Measurements from ENCODE around the gene TPRN. TPM values are rescaled to one million over a fixed set of nuclear protein-coding genes. Genes with fewer than 3 reads are reported as not detected.
A peak's percentile ranks its signal among the peaks of the same experiment; 100 is the strongest.

Gene TPRN
- total RNA-seq: 19.5 to 20.0 TPM (median 19.7 TPM) in 3 replicates
- long read RNA-seq, transcript TPRN-202 (4 exons, 2,661 nt): major isoform, 12 of 15 reads
- long read RNA-seq, partial matches to known transcripts: 1 of 15 reads
- long read RNA-seq, other reads (novel, unspliced or antisense): 2 of 15 reads

GRCh38 chr9:137200311-137201204 lies at the start of gene TPRN:
Gene TPRN (minus strand): TSS chr9:137200741. CDS start chr9:137200711, 30 bp downstream.
- Mint-ChIP-seq H3K27me3 (ENCODE audit: low read depth) (no peaks in the 10 kb centered on the region), H3K27ac (ENCODE audit: unreplicated experiment) (peak within 1 kb of the TSS; percentile 79), H3K4me3 (ENCODE audit: unreplicated experiment) (peak within 1 kb of the TSS; percentile 87), H3K36me3 (ENCODE audit: low read depth) (no peaks in the 10 kb centered on the region), H3K4me1 (ENCODE audit: low read depth) (peaks cover 60% of the 10 kb centered on the region), H3K9me3 (ENCODE audit: low read depth) (no peaks in the 10 kb centered on the region)
- peak; percentile 100 for DNase-seq (ENCODE audit: low spot score)
- no peak for TF ChIP-seq CTCF (IDR thresholded peaks at IDR 0.05)

- H3K4me3 Mint-ChIP-seq (ENCODE audit: unreplicated experiment): no peak overlapping the region
- no peak overlapping the region for H3K27ac Mint-ChIP-seq (ENCODE audit: unreplicated experiment)
- no peaks in the 10 kb centered on the region for H3K9me3 Mint-ChIP-seq (ENCODE audit: low read depth)
- H3K27me3 Mint-ChIP-seq (ENCODE audit: low read depth): no peaks in the 10 kb centered on the region
- peaks cover 3% of the 10 kb centered on the region for H3K36me3 Mint-ChIP-seq (ENCODE audit: low read depth)
- TF ChIP-seq CTCF (IDR thresholded peaks at IDR 0.05): no peak
- H3K4me1 Mint-ChIP-seq (ENCODE audit: low read depth): peaks cover 10% of the 10 kb centered on the region
- DNase-seq (ENCODE audit: low spot score): no peak
Measured at GRCh38 chr9:137247916-137248175, 47.3 kb upstream of the TPRN start.

GRCh38 chr9:137247135-137247915 lies 46.8 kb upstream of the TPRN start:
- no peak overlapping the region for H3K4me3 Mint-ChIP-seq (ENCODE audit: unreplicated experiment)
- no peak for TF ChIP-seq CTCF (IDR thresholded peaks at IDR 0.05)
- no peak overlapping the region for H3K27ac Mint-ChIP-seq (ENCODE audit: unreplicated experiment)
- H3K27me3 Mint-ChIP-seq (ENCODE audit: low read depth): no peaks in the 10 kb centered on the region
- peaks cover 15% of the 10 kb centered on the region for H3K4me1 Mint-ChIP-seq (ENCODE audit: low read depth)
- DNase-seq (ENCODE audit: low spot score): no peak
- H3K9me3 Mint-ChIP-seq (ENCODE audit: low read depth): no peaks in the 10 kb centered on the region
- H3K36me3 Mint-ChIP-seq (ENCODE audit: low read depth): peaks cover 8% of the 10 kb centered on the region

GRCh38 chr9:137245450-137246421 lies 45.2 kb upstream of the TPRN start:
- no peaks in the 10 kb centered on the region for H3K9me3 Mint-ChIP-seq (ENCODE audit: low read depth)

More at GRCh38 chr9:137245450-137246421, 45.2 kb upstream of the TPRN start:
- DNase-seq (ENCODE audit: low spot score): no peak
- H3K27me3 Mint-ChIP-seq (ENCODE audit: low read depth): no peaks in the 10 kb centered on the region
- no peak for TF ChIP-seq CTCF (IDR thresholded peaks at IDR 0.05)
- H3K27ac Mint-ChIP-seq (ENCODE audit: unreplicated experiment): no peak overlapping the region
- peaks cover 18% of the 10 kb centered on the region for H3K4me1 Mint-ChIP-seq (ENCODE audit: low read depth)
- no peak overlapping the region for H3K4me3 Mint-ChIP-seq (ENCODE audit: unreplicated experiment)
- peaks cover 10% of the 10 kb centered on the region for H3K36me3 Mint-ChIP-seq (ENCODE audit: low read depth)
